IPS-NIHi7 (cell line): ENCODE data around the gene RAB11FIP5.
"Not testable (repeated sequence)": the region's sequence is repeated elsewhere in the genome, so short reads cannot be mapped to it uniquely, and the experiment has no call there.

ENCODE experiments used
- DNase-seq: peaks from one replicate; pipeline ENCODE4 v3.0.0; 2012; ENCODE audit warnings: mixed read lengths; ENCODE audit errors: extremely low spot score

RAB11FIP5 gene

DNA sequence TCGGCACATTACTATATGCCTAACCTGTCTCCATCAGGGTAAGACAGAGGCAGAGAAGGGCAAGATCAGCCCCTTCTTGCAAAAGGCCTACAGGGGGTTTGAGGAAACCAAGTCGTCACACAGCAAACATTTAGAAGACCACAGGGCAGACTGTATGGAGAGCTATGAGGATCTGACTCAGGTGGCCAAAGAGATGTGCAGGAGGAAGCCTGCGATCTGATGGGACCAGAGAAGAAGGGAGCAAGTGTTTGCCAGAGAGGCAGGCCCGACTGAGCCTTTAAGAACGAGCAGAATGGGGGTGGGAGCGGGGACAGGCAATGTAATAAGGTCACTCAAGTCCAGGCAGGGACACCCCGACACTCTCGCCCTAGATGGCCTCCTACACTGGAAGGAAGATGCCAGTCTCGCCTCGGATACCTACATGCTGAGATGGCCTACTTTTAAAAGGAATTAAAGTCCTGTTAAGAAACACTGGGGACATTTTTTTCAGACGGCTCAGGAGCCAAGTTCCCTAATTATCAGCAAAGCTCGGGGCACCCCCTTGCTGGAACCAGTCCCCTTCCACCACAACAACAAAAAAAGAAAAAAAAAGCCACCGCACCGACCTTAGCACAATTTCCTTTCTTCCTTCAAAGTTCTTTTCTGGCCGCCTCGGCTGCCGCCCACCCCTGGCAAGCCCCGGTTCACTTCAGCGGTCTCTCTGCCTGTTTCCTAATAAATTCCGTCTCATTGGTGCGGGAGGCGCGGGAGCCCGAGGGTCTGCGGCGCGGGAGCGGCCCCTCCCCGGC lies 42.7 kb downstream of the RAB11FIP5 start:
- DNase-seq: no peak

DNA sequence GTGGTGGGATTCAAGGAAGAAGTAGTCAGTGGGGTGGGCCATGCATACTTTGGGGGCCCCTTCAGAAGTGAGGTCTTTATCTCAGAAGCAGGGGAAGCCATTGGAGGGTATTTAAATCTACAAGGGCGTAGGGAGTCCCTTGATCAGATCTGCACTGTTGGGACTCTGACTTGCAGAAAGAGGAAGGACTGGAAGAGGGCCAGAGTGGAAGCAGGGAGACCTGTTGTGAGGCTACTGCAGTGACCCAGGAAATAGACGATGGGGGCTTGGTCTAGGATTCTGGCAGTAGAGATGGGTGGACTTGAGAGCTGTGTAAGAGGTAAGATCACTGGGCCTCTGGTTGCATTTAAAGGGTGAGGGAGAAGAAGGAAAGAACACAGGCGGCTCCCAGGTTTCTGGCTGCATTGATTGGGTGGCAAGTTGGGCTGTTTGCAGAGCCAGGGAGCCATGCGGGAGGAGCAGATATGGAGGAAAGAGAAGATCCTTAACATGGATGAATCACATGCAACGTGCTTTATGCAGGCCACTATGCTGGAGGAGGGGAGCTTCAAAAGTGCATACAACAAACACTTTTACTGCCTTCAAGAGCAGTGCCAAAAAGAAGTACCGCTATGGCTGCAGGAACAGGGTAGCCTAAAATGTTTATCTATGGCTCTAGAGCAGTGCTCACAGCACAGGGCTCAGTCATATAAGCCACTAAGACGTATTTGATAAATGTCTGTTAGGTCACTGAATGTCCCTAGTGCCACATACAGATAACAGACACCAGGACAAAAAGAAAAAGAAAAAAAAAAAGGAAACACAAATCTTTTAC lies 43.5 kb downstream of the RAB11FIP5 start:
- DNase-seq: no peak

DNA sequence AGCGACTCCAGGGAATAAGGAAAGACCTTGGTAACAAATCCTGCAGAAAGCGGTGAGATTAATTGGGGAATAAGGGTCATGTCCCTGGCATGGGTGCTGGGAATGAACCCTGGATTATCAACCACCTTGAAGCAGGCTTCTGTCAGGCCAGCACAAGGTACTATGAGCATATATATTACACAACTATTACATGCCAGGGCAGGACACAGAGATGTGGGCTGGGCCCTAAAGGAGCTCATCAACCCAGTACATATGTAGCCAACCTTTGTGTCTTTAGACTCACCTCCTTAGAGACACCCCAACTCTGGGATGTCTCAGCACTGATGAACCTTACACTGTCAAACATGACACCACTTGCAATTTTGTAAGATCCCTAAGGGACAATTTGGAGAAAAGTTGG lies 44.6 kb downstream of the RAB11FIP5 start:
- DNase-seq: no peak

DNA sequence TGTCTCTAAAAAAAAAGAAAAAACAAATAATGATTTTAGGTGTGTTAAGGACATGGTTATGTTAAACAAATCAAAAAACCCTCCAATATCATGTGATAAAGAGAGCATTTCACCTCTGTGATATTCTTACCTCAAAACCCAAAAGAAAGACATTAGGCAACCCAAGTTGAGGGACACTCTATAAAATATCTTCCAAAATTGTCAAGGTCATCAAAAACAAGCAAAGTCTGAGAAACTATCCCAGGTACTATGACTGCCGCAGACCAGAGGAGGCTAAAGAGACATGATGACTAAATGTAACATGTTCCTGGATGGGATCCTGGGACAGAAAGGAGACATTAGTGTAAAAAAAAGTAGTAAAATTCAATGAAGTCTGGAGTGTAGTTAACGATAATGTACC lies 45.7 kb downstream of the RAB11FIP5 start:
- DNase-seq: no peak

DNA sequence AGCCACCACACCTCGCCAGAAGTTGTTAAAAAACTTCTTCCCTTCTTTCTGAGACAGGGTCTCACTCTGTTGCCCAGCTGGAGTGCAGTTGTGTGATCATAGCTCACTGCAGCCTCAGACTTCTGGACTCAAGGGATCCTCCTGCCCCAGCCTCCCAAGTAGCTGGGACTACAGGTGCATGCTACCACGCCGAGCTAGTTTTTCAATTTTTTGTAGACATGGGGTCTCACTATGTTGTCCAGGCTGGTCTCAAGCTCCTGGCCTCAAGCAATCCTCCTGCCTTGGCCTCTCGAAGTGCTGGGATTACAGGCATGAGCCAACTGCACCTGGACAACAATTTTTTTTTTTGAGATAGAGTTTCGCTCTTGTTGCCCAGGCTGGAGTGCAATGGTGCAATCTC lies 47.7 kb downstream of the RAB11FIP5 start:
- DNase-seq: not testable (repeated sequence)

DNA sequence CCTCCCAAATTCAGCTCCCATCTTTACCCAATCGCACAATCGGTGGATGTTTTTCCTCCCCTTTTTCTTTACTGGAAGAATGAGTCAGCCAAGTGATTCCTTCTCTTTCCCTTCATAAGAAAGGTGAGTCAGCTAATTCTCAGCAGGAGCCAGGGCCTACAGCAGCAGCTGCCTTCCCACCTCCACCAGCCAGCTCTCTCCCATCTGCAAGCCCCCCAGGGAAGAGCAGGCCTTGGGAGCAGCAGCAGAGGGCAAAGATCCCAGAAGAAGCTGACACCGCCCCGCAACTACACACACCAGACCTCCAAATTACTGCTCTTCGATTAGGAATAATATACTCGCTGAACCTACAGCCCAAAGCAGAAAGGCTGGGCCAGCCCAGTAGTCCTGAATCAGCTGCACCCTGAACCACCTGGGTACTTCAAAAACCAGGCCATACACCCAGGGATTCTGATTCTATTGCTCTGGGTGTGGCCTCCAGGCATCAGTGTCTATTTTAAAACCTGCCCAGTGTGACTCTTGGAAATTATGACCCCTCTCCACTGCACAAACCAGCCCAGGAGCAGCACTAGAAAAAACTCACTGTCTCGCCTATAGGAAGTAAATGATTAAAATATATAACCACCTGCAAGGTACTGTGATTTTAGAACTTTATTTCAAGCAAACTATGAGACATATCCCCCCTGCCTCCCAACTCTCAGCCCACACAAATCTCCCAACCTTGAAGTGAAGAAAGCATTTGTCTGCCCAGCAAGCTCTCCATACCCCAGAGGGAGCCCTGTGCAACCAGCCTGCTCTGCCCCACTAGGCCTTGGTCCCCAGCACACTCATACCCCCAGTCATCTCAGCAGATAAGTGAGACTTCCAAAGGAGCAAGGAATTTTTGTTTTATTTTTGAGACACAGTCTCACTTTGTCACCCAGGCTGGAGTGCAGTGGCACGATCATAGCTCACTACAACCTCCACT lies 48.6 kb downstream of the RAB11FIP5 start:
- peak; percentile 54 for DNase-seq

DNA sequence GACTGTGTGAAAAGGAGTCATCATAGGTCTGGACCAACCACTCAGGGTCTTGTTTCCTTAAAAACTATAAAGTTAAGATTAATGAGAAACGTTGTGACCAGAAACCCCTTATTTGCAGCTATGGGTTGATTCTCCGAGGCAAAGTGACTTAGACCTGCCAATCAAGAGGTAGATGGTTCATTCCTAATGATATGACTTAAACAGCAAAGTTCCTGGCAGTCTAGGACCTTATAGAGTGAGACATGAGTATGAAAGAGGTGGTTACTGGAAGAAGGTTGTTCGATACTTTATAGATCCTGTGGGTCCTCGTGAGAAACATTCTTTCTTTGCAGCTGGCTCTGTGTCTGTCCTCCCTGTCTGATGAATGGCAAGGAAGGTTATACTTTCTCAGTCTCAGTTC lies 49.3 kb downstream of the RAB11FIP5 start:
- DNase-seq: no peak

DNA sequence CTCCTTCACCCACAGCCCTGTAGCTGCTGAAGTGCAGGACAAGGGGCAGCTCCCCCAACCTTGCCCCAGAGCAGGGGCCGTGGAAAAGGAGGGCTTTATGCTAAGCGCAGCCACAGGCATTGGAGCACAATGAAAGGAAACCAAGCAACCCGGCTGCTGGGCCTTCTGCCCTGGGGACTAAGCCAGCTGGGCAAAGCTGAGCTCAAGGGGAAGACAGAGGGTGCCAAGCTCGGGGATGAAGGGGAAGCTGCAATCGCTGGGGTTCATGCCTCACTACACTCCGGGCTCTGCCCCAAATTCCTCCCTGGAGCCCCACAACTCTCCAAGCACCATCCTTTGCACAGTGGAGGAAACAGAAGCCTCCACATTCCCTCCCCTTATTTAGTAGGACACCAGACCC lies 53.6 kb downstream of the RAB11FIP5 start:
- no peak for DNase-seq

DNA sequence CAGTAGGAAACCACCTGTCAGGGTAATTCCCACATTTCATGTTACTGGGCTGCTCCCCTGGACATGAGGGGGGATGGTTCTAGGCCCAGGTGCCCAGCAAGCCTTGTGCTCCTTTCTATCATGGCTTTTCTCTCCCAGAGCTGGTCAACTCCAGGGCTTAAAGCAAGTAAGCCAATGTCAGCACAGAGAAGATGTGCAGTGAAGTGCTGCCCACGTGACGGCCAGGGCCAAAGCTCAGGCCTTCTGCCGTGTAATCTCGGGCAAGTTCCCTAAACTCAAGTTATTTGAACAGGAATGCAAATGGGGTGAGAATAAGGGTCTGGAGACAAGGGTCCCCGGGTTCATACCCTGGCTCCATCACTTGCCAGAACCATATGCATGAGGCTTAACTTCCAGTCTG lies 57.8 kb downstream of the RAB11FIP5 start:
- DNase-seq: no peak

DNA sequence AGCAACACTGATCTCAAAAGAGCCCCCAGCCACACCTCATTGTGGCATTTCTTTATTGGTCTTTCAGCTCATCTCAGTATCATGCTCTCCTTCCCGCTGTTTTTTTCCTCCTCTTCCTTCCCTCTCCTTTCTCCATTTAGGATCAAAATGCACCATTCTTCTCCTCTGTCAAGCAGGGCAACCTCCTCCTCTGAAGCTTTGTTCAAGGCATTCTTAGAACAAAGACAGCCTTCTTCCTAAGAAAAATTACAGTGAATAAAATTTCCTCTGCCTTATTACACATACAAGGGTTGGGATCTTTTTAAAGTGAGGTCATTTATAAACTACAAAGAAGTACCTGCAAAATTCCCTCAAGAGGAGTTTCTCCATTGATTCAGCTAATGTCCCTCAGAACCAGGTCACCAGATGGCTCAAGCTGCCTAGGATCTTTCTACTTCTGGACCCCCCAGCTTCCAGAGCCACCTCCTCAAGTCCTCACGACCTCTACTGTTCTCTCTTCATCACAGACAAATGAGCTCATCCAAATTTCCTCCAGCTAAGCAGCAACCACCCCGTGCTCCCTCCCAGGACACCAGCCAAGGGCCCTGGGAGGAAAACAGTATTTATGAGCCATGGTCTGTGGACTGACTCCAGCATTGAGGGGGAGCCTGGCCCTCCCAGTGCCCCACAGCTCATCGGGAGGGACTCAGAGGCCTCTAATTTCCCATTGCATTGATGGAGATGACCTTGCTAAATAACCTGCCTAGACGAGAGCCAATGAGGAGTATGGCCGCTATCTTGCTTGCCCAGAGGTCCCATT lies 59.2 kb downstream of the RAB11FIP5 start:
- DNase-seq: no peak

DNA sequence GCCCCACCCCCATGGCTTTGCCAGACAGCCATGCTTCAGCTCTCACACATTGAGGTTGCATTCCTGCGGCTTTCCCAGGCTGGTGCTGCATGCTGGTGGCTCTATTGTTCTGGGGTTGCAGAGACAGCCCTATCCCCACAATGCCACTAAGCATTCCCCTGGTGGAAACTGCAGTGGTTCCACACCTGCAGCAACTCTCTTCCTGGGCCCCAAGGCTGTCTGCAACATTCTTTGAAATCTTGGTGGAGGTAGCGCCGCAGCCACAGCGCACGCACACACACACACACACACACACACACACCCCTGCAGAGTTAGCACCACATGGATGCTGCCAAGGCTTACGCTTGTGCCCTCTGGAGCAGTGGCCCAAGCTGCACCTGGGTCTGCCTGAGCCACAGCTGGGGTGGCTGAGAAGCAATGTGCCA lies 62.6 kb downstream of the RAB11FIP5 start:
- no peak for DNase-seq

DNA sequence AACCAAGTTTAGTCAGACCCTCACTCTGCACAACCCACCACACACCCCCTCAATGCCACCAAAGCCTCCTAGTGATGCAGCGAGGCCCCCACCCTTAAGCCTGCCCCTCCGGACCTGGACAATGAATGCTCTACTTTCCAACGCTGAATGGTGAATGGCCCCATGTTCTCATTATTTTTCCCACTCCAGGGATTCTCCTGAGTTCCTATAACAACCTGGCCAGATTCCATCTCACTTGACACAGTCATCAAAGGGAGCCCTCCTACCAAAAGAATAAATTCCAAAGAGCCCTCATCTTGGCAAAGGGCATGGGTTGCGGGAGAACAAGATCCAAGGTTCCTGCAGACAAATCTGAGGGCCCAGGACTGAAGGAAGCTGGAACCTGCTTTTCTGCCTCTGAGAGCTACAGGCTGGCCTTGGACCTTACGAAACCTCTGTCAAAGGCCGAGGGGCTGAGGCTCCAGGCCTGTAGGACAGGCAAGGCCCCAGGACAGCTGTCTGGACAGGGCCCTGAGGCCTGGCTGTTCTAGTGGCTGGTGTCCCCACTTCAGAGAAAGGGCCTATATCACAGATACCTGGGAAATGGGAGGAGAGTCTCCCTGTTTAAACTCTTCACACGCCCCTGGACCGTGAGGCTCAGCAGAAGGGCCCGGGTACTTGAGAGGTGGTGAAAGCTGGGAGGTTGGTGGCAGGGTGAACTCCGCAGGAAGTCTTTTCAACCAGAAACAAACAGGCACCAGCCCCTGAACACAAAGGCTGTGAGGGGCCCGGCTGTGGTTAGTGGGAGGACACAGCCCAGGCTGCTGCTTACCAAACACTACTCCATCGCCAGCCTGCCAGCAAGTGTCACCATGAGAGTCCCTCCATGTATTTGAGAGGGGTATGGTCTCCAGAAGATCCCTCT lies 68.6 kb downstream of the RAB11FIP5 start:
- no peak for DNase-seq

DNA sequence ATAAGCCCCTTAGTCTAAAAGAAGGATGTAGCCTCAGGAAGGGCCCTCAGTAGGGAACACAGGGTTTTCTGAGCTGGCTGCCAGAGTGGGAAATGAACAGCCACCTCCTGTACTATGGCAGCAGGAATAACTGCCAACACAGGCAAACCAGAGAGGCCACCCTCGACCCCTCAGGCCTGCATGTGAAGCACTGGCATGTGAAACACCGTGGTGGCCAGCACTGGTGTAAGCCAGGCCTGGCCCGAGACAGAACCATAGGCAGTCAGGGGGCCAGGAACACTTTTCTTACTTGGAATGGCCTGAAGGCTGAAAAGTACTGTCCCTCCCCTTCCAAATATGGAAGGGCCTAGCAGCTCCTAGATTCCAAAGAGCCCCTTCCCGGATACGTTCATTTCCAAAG lies 69.5 kb downstream of the RAB11FIP5 start:
- DNase-seq: no peak

DNA sequence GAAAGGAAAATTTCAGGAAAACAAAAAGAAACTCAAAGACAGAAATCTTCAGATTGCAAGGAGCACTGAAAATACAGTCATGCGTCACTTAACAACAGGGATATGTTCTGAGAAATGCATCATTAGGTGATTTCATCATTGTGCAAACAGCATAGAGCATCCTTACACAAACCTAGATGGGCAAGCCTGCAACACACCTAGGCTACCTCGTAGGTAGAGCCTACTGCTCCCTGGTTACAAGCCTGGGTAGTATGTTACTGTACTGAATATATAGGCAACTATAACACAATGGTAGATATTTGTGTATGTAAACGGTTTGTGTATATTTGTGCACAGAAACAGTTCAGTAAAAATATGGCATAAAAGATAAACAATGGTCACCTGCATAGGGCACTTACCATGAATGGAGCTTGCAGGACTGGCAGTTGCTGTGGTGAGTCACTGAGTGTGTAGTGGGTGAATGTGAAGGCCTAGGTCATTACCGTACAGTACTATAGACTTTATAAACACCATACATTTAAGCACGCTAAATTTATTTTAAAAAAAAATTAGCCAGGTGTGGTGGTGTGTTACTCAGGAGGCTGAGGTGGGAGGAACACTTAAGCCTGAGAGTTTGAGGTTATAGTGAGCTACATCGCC lies 74.7 kb downstream of the RAB11FIP5 start:
- no peak for DNase-seq

DNA sequence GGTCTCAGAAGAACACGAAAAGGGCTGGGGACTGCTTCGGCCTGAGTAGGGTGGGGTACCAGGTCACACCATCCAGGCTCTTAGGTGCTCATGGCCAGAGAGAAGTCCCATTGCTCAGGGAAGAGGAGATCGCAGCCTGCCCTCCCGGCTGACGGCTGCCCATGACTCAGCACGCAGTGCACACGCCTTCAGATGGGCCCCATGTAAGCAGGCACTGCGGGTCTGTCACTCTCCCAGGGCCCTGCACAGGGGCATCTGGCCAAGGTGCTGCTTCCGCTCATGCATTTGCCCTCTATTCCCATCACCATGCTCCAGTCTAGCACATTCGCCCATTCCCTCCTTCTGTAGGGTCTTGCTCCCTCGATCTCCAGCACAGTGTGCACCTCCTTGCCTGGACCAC lies 76.0 kb downstream of the RAB11FIP5 start:
- no peak for DNase-seq

DNA sequence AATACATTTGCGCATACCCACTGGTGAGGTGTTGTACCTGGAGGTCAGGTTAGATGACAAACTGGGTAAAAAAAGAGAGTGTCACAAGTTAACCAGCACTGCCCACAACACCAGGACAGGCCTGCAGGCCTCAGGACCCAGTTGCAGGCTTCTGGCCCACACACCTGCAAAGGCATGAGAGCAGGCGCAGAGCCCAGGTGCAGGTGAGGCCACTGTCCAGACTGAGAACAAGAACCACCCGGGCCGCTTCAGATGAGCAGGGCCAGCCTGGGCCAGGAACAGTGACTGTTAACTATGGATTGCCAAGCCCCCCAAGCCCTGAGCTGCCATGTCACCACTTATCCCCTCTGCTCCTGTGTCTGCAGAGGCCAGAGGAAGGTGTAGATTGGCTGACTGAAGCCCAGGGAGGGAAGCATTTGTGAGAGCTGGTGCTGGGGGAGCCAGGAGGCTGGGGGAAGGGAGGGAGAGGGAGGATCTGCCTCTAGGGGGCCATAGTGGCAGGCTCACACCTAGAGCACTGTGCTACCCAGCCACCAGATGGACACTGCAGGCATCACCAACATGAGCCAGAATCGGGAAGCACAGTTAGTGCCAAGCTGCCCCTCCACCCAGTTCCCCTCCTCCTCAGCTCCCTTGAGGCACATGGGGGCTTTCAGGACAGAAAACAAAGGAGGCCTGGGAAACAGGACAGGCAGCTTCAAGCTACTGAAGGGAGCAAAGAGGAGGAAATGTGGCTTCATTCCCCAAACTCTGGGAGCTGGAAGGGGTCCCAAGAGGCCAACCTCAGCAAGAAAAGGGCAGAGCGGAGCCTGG lies 76.6 kb downstream of the RAB11FIP5 start:
- DNase-seq: peak; percentile 67

DNA sequence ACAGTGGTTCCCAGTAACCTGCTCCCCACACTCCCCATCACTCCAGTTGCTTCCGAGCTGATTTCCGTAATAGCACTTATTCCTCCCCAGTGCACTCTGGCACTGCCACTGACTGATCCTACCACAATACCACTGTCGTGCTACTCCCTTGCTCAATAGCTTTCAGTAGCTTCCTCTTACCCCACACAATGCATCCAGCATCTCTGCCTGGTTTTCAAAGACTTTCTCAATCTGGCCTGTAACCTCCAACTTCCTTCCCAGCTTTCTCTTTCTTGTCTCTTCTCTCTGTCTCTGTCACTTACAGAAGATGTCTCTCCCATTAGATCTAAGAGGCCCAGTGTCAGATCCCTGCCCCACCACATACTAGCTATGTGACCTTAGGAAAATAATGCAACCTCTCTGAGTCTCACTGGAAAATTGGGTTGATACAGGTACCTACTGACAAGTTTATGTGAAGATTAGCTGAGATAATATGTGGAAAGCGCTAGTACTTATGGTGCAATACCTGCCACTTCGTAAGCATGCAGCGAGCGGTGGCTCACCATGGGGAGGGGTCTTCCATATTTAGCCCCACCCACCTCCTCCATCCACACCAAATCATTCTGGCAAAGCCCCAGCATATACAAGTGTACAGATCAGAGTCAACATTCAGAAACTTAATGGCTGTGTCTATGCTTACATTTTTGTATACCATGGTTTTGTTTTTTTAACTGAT lies 77.9 kb downstream of the RAB11FIP5 start:
- no peak for DNase-seq

DNA sequence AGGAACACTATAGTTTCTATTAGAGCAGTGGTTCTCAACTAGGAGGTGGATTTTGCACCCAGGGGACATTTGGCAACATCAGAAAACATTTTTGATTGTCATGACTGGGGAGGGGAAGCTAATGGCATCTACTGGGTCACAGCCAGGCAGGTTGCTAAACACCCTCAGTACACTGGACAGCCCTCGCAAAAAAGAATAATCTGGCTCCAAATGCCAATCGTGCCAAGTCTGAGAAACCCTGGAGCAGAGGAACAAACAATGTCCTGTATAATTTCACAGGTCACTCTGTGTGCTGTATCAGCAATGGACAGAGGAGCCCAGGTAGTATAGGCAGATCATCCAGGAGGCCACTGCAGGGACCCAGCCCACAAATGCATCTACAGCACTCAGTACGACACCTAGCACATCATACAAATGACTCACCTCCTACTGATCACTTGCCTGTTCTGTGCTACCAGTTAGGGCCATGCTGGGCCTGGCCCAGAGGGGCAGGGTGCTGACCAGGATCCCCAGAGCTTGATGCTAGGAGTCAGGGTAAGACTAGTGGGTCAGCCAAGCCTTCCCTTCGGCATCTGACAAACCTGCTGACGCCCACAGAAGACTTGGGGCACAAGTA lies 78.9 kb downstream of the RAB11FIP5 start:
- DNase-seq: no peak
